HG03521 (cell line): ENCODE data around the gene URI1.

Experiments used
- ATAC-seq: cut with Tn5 transposase; IDR thresholded peaks from one replicate; pipeline ENCODE4 v1.9.1; 2021; ENCODE audit warnings: mild to moderate bottlenecking, moderate library complexity; ENCODE audit not compliant: unreplicated experiment

The URI1 gene

DNA sequence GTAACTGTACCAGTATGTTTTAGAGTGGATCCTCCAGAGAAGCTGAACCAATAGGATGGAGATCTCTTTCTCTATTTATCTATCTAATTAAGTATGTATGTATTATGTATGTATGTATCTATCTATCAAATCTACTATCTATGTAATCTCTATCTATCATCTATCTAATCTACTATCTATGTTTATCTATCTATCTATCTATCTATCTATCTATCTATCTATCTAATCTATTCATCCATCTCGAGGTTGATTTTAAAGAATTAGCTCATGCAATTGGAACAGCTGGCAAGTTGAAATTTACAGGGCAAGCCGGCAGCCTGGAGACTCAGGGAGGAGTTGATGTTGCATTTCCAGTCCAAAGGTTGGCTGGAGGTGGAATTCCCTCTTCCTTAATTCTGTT, 112.2 kb downstream of the URI1 start:
- ATAC-seq = no peak

GRCh38 chr19:30056580-30056979, 114.5 kb downstream of the URI1 start:
- ATAC-seq = no peak

GRCh38 chr19:30059741-30060457, 117.9 kb downstream of the URI1 start:
- ATAC-seq = no peak

- ATAC-seq = no peak
Observed at GRCh38 chr19:30060531-30061222, 118.6 kb downstream of the URI1 start.

GRCh38 chr19:30061223-30062064, 119.4 kb downstream of the URI1 start:
- ATAC-seq = no peak

DNA sequence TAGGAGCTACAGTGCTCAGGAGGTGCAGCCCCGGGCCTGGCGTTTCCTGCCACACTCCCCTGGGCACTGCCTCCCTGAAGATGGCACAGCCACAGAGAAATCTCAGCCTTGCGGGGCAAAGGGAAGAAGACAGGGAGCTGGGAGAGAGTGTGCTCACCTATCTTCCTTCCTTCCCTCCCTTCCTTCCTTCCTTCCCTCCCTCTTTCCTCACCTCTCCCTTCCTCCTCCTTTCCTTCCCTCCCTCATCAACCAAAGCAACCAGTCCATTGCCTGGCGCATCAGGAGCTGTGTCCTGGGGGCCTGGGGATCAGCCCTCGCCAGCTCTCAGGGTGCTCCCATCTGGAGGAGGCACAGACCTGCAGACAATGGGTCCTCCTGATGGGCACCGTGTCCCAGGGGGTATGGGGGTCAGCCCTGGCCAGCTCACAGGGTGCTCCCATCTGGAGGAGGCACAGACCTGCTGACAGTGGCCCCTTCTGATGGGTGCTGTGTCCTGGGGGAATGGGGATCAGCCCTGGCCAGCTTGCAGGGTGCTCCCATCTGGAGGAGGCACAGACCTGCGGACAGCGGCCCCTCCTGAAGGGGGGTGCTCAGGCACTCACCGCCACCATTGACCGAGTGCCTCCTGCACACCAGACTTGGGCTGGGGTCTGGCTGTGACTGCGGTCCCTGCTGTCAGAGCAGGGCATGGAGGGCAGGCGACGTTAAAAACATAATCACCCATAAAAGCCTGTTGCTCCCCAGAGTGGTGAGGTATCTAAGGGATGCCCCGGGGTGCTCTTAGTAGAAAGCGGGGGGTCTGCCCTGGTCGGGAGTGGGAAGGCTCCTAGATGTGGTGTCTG, 120.2 kb downstream of the URI1 start:
- ATAC-seq = no peak

DNA sequence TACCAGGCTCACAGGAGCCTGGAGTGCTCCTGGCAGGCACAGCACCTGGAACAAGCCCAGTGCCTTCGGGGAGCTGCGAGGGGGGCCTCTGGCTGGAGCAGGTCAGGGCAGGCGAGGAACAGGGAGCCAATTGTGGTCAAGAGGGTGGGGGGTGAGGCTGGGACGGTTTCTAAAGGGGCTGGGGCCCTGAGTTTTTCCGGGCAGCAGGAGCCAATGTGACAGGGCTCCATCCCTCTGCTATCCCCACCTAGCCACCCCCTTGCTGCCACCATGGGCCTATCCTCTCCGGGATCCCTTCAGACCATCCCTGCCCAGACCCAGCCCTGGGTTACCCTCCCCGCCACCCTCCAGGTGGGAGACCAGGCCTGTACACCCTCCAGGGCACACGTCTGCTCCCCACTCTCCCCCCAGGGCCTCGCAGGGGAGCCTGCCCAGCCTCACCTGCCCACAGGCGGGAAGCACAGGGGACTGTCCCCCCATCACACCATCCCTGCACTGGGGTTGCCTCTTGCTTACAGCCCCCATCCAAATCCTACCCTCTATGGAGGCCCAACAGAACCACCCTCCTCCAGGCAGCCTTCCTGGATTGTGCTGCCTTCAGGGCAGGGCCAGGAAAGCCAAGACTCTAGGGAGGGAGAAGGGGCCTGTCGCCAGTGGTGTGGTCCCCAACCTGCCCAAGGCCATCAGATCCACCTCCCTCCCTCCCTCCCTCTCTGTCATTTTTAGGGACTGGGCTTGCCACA, 121.0 kb downstream of the URI1 start:
- ATAC-seq = no peak

GRCh38 chr19:30063650-30064347, 121.8 kb downstream of the URI1 start:
- no peak for ATAC-seq

DNA sequence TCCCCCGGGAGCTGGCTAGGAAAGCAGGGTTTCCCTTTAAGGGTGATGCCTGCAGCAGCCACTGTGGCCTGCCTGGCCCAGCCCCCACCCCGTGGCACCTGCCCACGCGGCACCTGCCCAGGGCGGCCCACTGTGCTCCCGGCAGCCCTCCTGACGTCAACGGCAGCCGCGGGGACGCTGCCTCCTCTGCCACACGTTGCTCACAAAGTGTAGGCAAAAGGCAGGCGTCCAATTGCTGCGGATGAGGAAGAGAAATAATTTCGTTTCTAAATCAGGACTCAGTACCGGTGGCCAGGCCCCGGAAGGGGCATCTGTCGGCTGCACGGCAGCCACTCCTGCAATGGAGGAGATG, 122.3 kb downstream of the URI1 start:
- no peak for ATAC-seq

DNA sequence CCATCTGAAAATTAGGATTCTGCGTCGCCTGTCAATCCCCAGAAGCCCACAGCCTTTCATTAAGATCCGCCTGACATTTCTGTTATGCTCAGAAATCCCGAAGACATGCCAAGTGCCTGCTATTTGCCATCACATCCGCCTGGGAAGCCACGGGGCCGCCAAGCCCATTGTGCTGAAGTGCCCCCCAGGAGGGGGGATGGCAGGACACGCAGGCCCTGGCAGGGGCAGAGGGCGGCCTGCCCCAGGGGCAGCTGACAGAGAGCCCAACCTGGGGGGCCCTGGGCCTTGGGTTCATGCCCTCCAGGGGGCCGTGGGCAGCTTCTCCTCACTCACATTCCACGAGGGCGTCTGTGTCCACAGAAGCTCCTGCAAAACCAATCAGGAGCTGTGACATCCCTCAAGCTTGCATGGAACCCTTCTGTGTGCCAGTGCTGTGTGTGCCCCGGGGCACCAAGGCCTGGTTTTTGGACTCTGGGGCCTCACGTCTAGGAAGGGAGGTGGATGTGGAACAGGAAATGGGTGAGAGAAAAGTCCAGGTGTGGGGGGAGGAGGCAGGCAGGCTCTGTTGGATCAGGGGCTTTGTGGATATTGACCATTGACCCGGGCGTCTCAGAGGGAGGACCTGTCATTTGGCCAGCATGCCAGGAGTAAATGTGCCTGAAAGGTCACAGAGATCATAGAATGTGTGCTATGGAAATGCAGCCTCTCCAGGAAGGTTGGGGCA, 122.9 kb downstream of the URI1 start:
- no peak for ATAC-seq

- ATAC-seq = no peak
Observed at GRCh38 chr19:30065680-30066606, 123.9 kb downstream of the URI1 start.
